Regular cardiac myocyte (primary cell): ENCODE data around the gene SLC48A1. TPM values are rescaled to one million over a fixed set of nuclear protein-coding genes. Genes with fewer than 3 reads are reported as not detected.

Experiments used
- total RNA-seq: library from RNA; depleted of rRNA; stranded (reverse); fragments of >200 nt; gene quantifications from 2 replicates; pipeline ENCODE4 v1.2.3, GENCODE V29; 2014

Gene SLC48A1
- 12.4 and 13.6 TPM in 2 replicates for total RNA-seq

GRCh38 chr12:47773062-47773857, at the start of gene SLC48A1:
SLC48A1 (plus strand) TSS chr12:47773238; CDS start chr12:47773305, 67 bp downstream.

DNA sequence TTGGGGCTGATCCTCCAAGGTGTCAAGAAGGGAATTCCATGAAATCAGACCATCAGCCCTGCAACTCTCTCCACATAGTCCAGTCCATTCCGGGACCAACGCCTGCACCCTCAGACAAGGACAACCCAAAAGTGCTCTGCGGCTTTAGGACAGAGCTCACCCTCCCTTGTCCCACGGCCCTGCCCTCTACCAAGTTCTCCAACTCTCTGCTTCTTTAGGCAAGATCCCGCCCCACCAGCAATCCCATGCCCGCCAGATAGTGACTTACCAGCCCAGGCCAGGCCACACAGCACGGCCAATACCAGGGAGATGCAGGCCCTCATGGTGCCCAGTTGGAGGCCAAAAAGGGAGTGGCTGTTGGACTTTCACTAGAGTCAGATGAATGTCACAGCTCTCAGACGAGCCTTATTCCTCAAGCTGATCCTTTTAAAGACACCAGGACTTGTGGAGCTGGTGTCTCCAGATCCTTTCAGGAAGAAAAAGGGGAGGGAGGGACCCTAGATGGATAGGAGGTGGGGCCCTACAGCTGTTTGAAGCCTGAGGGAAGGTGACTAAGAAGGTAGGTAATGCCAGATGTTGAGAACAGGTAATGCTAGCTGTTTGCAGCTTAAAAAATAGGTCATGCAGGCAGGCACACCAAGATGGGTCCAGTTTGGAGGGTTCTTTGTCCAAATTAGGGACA, 47.8 kb upstream of the SLC48A1 start, which contains the start of gene ENDOU:
ENDOU (minus strand) TSS at position 400 of the 682 bp plus-strand sequence; CDS start at position 323, 77 bp downstream.

GRCh38 chr12:47758834-47759690, 14.0 kb upstream of the SLC48A1 start, which contains the start of gene RAPGEF3:
RAPGEF3 (minus strand) TSS chr12:47758880; CDS start chr12:47758556, 324 bp downstream.

GRCh38 chr12:47819896-47820630, 47.0 kb downstream of the SLC48A1 start, which contains the start of gene HDAC7:
HDAC7 (minus strand) TSS chr12:47819903; CDS start chr12:47819785, 118 bp downstream.

Other genes starting within 250 kb of the SLC48A1 start
- gene RPAP3, start 67.2 kb upstream of the SLC48A1 start, total RNA-seq, result 12.7 and 22.4 TPM in 2 replicates
- under 0.01 TPM in 1 of 2 replicates, not detected in the other for gene ENDOU, start 47.7 kb upstream of the SLC48A1 start, total RNA-seq
- 5.1 and 8.8 TPM in 2 replicates for gene RAPGEF3, start 14.4 kb upstream of the SLC48A1 start, total RNA-seq
- gene HDAC7, start 46.7 kb downstream of the SLC48A1 start, total RNA-seq, result 23.7 and 35.3 TPM in 2 replicates
- gene VDR, start 131.8 kb downstream of the SLC48A1 start, total RNA-seq, result 3.8 and 6.2 TPM in 2 replicates
- 128 and 139 TPM in 2 replicates for gene TMEM106C, start 190.4 kb downstream of the SLC48A1 start, total RNA-seq
- under 0.01 TPM in 2 replicates for gene COL2A1, start 231.2 kb downstream of the SLC48A1 start, total RNA-seq